Fibroblast of skin of right biceps (primary cell): Measurements from ENCODE around the gene IBTK.
"Not testable (repeated sequence)": the region's sequence is repeated elsewhere in the genome, so short reads cannot be mapped to it uniquely, and the experiment has no call there.

Source experiments
- DNase-seq: peaks from one replicate; pipeline ENCODE4 v3.0.0-alpha.2; 2013

IBTK gene

GRCh38 chr6:82245376-82245775 is 2.2 kb downstream of the IBTK start:
- no peak for DNase-seq

DNA sequence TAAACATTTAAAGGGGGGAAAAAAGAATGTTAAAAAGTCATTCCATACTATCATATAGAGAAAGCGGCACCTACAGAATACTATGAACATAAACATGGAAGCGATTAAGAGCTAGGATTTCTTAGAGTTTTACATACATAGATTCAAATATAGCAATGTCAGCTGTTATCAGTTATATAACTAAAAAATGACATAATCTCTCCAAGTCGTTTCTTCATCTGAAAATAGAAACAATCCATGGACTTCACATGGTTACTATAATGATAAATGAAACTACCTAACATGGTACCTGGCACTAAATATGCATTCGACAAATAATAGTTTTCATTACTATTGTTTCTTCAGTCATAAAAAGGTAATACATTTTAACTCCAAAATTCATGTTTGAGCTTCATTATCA is 3.7 kb downstream of the IBTK start:
- no peak for DNase-seq

GRCh38 chr6:82240186-82240585 is 7.4 kb downstream of the IBTK start:
- no peak for DNase-seq

- DNase-seq, result no peak
Measured at GRCh38 chr6:82239597-82239996, 7.9 kb downstream of the IBTK start.

- DNase-seq, result peak; percentile 38
Measured at GRCh38 chr6:82237013-82237412, 10.5 kb downstream of the IBTK start.

DNA sequence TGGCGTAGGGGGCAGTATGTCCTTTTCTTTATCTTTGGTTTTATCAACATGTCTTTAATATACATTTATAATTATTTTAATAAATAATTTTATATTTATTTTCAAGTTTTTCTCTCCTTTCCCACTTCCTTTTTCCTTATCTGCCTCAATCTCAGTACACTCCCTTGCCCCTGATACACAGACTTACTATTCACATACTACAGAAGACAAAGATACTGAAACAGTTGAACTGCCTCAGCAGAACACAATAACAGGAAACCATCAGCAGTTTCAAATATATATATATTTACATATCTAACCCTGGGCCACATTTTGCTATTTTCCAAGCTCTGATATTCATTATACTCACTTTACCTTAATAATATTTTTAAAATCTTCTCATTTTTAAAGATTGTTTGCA is 19.8 kb downstream of the IBTK start:
- no peak for DNase-seq

- DNase-seq, result no peak
Measured at GRCh38 chr6:82220167-82220566, 27.4 kb downstream of the IBTK start.

GRCh38 chr6:82217018-82217586 is 30.4 kb downstream of the IBTK start:
- no peak for DNase-seq

GRCh38 chr6:82216549-82216948 is 31.0 kb downstream of the IBTK start:
- DNase-seq, result no peak

GRCh38 chr6:82211326-82211725 is 36.2 kb downstream of the IBTK start:
- no peak for DNase-seq

DNA sequence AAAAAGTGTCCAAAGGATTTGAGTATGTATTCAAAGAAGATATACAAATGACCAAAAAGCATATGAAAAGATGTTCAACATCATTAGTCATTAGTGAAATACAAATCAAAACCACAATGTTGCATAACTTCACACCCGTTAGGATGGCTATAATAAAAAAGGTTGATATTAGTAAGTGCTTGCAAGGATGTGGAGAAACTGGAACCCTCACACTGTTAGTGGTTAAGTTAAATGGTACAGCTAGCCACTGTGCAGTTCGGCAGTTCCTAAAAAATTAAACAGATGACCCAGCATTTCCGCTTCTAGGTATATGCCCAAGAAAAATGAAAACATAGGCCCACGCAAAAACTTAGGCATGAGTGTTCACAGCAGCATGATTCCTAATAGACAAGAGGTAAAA is 38.6 kb downstream of the IBTK start:
- peak; percentile 1 for DNase-seq

DNA sequence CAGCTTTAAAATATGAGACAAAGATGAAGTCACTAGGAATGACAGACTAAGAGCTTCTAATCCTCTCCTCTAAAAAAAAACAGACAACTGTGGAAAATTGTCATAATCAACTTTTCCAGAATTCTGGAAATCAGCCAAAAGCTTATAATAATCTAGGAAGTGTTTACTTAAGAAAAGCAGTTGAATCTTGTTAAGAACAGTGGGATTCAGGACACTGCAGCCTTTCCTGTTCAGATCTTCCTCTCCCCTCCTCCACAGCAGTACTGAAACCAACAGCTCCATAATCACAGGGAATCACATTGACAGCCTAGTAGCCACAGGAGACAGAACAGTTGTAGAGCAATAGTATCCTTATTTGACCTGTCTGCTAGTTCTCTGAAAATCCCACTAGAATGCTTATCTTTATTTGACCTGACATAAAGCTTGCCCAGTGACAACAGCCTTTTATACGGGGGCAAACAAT is 41.6 kb downstream of the IBTK start:
- peak; percentile 17 for DNase-seq

GRCh38 chr6:82204020-82204419 is 43.5 kb downstream of the IBTK start:
- DNase-seq, result no peak

DNA sequence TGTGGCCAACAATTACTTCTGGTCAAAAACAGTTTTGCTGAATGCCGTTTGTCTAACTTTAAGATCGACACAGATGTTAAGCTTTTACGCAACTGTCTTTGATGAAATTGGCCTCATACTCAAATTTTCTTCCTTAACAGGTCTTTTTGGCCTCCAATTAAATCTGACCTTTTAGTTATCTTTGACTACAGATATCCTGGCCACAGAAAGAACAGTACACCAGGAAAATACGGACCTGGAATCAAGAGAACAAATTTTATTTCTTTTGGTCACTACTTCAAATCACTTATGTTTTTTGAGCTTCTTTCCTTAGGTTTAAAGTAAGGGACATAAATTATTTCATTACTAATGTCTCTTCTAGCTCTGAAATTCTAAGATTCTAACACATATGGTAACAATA is 49.8 kb downstream of the IBTK start:
- no peak for DNase-seq

GRCh38 chr6:82197245-82197644 is 50.3 kb downstream of the IBTK start:
- not testable (repeated sequence) for DNase-seq

DNA sequence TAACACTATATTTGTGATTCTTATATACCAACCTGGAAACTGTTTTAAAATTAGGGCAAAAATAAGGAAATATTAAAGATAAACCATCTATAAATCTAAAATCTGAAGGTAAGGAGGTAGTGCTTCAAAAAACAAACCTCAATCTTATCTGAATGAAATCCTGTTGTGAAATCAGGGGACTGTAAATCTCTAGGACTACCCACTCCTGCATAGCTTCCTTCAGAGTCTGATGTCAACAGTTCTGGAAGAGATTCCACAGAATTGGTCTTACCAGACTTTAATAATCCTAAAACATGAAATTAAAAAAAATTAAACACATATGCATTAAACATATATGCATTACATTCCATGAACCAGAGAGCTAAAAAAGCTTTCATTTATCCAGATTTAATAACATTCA is 51.4 kb downstream of the IBTK start:
- DNase-seq, result no peak

GRCh38 chr6:82195619-82196018 is 51.9 kb downstream of the IBTK start:
- DNase-seq, result no peak

GRCh38 chr6:82185948-82186535 is 61.5 kb downstream of the IBTK start:
- no peak for DNase-seq

DNA sequence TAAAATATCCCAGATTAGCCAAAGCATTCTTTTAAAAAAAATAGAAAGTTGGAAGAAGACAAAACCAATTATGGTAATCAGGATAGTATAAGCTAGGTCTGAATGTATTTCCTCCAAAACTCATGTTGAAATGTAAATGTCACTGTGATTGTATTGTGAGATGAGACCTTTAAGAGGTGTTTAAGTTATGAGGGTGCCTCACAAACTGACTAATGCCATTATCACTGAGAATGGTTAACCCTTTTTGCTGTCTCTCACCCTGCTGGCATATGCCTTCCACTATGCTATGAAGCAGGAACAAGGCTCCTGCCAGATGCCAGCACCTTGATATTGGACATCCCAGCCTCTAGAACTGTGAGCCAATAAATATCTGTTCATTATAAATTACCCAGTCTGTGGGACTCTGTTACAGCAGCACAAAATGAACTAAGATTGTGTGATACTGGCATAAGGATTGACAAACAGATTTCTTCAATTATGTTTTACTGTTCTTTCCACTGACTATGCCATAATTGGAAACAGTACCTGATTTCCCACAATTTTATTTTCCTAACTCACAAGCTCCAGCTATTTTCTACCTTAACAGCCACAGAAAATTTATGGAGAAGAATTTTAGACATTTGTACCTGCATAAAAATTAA is 63.8 kb downstream of the IBTK start:
- no peak for DNase-seq

DNA sequence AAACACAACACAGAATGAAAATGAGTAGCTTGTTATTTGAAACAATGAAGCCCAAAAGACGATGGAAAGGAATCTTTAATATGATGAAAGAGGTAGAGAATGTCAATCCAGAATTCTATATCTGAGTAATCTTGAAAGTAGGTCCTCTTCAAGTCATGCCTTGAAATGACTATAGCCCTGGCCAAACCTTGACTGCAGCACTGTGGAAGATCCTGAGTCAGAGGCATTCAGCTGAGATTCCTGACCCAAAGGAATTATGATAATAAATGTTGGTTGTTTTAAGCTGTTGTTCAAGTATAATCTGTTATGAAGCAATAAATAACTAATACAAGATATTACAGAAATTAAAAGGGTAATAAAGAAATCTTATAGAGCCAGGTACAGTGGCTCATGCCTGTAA is 64.8 kb downstream of the IBTK start:
- peak; percentile 63 for DNase-seq

- DNase-seq, result no peak
Measured at GRCh38 chr6:82179415-82179814, 68.1 kb downstream of the IBTK start.

DNA sequence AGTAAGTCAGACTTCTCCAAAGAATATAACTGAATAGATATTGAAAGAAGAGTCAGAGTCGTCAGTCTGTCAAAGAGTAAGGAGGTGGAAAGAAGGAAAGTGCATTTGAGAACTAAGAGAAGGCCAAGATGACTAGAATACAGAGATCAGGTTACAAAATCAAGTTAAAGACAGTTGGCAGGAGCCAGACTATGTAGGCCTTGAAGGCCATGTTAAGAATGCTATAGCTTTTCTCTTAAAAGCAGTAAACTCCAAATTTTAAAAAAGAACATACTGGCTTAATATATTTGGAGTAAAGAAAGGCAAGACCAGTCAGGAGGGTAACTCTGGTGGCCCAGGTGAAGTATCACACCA is 68.8 kb downstream of the IBTK start:
- no peak for DNase-seq

DNA sequence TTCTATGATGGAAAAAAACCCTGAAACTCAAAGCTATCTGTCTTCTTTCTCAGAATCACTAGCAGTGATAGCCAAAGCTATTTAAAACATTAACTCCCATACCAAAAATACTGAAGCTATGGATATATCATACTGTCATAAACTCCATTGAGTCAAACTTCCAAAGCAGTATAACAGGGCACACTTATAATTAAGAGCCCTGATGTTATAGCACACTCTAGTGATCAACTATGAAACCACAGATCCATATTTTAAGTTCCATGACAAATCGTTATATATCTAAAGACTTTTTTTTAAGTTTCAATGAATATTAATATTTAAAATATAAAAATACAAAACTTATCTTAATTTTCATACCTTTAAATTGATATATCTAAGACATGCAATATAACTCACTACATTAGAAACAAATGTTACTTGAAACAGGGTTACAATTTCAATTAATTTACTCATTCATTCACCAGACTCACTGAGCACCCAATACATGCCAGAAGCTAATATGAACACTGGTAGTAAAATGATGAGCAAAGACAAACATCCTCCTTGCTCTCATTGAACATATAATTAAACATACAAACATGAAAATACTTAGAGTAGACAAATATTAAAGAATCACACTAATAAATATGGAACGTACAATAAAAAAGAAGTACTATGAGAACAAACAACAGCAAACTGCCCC is 69.3 kb downstream of the IBTK start:
- DNase-seq, result peak; percentile 68

DNA sequence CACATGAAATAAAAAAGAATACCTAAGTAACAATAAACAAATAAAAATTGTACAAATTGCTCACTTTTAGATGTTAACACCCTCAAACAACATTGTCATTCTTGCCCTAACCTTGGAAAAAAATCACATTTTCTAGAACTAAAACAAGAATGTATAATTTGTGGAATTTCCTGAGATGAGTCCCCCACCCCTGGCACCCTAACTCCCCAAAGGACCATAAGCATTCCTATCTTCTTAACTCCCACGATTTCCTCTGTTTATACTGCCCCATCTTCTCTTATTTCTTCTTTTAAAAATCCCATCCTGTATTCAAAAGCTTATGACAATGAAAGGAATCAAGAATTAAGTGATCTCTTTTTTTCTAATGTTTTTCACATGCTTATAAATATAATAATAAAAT is 70.9 kb downstream of the IBTK start:
- DNase-seq, result peak; percentile 77
